OCI-LY1 (cell line): Measurements from ENCODE around the gene RUFY3.

Source experiments
- CTCF ChIP-seq: fragments of 200-600 bp; sonication (generic), shearing (Covaris generic); IDR thresholded peaks from 2 replicates; pipeline ENCODE4 v1.5.1; 2017; ENCODE audit warnings: mild to moderate bottlenecking, antibody characterized with exemption, low read length, moderate library complexity, mixed read lengths
- EZH2 ChIP-seq: fragments of 200-600 bp; sonication (generic), shearing (Covaris generic); IDR thresholded peaks from 2 replicates; pipeline ENCODE4 v1.8.0; 2017; ENCODE audit warnings: borderline replicate concordance, mixed run types, mild to moderate bottlenecking, antibody characterized with exemption, low read length, moderate library complexity, mixed read lengths

- no peak for TF ChIP-seq CTCF
- TF ChIP-seq EZH2 = no peak
Observed at GRCh38 chr4:70725633-70726032, 3.9 kb downstream of the RUFY3 start.
